GM18907 (cell line): ENCODE data around the gene PRSS8.

Source experiments
- ATAC-seq: cut with Tn5 transposase; IDR thresholded peaks from one replicate; pipeline ENCODE4 v1.9.1; 2021; ENCODE audit warnings: mild to moderate bottlenecking, moderate library complexity; ENCODE audit not compliant: unreplicated experiment

Gene PRSS8

DNA sequence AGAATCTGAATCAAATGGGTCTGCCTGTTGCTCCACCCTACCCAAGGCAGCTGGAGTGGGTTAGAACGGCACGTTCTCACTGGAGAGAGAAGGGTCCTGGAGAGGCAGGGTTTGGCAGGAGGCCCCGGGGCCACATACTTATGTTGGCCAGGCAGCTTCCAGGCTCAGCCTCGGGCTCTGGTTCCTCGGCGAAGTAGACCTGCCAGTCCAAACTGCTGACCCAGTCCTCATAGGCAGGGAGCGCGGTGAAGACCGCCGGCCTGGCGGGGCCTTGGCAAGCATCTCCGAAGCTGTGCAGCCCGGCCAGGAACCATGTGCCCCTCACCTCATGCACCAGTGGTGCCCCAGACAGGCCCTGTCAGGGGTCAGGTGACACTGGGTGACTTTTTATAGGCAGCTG lies 51.5 kb downstream of the PRSS8 start:
- no peak for ATAC-seq

DNA sequence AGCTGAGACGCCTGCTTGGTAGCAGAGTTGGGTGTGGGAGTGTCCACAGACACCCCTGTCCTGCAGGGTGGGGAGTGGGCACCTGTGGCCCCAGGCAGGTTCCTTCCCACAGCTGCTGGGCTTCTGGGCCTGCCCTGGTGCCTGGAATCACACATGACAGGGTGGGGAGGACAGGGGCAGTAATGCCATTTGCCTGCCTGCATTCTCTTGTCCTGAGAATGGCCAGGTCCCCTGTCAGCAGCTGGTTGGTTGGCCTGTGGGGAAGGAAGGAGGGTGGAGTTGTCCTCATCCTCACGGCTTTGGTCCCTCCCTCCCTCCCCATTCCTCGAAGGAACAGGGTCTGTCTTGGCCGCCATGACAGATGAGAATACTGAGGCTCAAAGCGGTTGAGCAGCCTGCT lies 52.0 kb downstream of the PRSS8 start:
- ATAC-seq = no peak

DNA sequence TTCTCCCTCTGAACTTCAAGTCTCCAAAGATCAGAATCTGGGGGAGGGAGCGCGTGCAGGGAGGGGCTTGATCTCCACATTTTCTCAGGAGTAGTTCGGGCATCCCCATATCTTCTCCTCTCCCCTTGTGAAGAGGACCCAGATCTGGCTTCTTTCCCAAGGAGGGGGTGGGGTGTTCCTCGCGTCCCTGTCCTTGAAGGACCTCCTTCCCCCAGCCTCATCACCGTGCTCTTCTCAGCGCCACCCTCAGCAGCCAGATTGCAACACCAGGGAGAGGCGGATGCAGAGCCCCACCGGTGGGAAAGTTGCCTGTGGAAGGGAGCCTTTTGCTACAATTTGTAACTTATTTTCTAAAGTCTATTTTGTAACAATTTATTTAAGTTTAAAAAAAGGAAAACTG lies 52.4 kb downstream of the PRSS8 start:
- ATAC-seq = no peak

DNA sequence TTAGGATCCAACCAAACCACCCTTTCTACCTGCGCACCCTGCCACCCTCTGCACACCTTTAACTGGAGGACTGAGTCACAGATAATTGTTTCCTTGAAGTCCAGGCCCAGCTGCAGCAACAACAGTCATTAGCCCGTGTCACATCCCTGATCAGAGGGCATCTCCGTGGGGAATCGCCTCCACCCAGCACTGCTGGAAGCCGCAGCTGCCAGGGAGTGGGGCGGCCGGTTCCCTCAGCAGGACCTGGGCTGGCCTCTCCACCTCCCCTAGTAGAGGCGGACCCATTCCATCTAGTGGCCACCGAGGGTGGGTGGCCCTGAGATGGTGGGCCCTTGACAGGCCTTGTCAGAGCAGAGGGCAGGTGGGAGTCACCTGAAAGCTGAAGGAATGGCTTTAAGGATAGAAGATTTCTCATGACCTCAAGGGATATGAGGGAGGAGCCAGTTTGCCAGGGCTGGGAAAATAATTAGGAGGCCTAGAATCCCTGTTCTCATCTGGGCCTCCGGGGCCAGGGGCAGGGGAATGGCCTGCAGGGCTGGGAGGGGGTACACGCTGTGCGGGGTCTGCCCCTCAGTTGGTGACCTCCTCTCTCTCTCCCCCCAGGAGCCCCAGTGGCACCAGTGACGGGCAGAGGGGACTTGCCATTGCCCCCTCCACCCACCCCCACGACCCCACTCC lies 53.0 kb downstream of the PRSS8 start:
- ATAC-seq = no peak
